Ovary (tissue), 9 donors: Measurements from ENCODE around the gene BCS1L. TPM values are rescaled to one million over a fixed set of nuclear protein-coding genes. Genes with fewer than 3 reads are reported as not detected.

Experiments
- DNase-seq, 5 donors: peaks; one replicate each; pipeline ENCODE4 v3.0.0-alpha.2; 2019 to 2020
- H3K27ac ChIP-seq, 2 donors: fragments of 200-600 bp; one replicate each; pipeline versions ENCODE4 v1.5.1 to v1.8.0; 2019 to 2022
- H3K27me3 ChIP-seq: fragments of 200-600 bp; one replicate; pipeline ENCODE4 v1.8.0; 2022
- H3K36me3 ChIP-seq: fragments of 200-600 bp; sonication (generic); one replicate; pipeline ENCODE4 v1.5.1; 2019
- H3K4me1 ChIP-seq: one replicate; pipeline ENCODE4 v1.8.1; 2013; ENCODE audit warnings: mild to moderate bottlenecking, moderate library complexity; ENCODE audit not compliant: insufficient read depth
- H3K4me3 ChIP-seq: fragments of 200-600 bp; sonication (generic); one replicate; pipeline ENCODE4 v1.5.1; 2017
- H3K9me3 ChIP-seq, 2 donors: fragments of 200-600 bp in 1 of 2; sonication (generic) in 1 of 2; one replicate each; pipeline versions ENCODE4 v1.5.1 to v1.8.1; 2013 to 2019; ENCODE audit warnings: mild to moderate bottlenecking in 1 of 2, moderate library complexity in 1 of 2
- EP300 ChIP-seq: sonication (generic); formaldehyde crosslinking; IDR thresholded peaks from one replicate; pipeline ENCODE4 v1.6.1; 2017; ENCODE audit warnings: antibody characterized with exemption
- POLR2A ChIP-seq: fragments of 450-650 bp; IDR thresholded peaks from one replicate; pipeline ENCODE4 v1.6.1; 2017; ENCODE audit warnings: antibody characterized with exemption, mild to moderate bottlenecking, moderate library complexity
- WGBS, 3 donors: extraction: QIAGEN DNeasy Blood & Tissue Kit in 1 of 3; methylation state at CpG; one replicate each; pipeline versions ENCODE4 v1.1.5 to v1.1.7; 2013 to 2017; 5-methylcytosine and 5-hydroxymethylcytosine counted together
- intact Hi-C, 4 donors: fragments of 100-400 bp; cut with DNase I; formaldehyde crosslinking; loops; one replicate each; pipeline versions ENCODE4 v1.11.0 to v1.15.1; 2022 to 2023
- polyA plus RNA-seq, 2 donors: library from polyadenylated mRNA; stranded (reverse); fragments of 200-250 nt in 1 of 2; fragments of 350-450 nt in 1 of 2; fragmentation: Illumina TruSeq in 1 of 2; extraction: RNeasy Lipid Tissue Mini Kit (QIAGEN cat#74804) in 1 of 2; gene quantifications; one replicate each; pipeline ENCODE4 v1.2.3, GENCODE V29; 2013 to 2014
- total RNA-seq, 7 donors: library from RNA; depleted of rRNA in 2 of 7; stranded (reverse); fragments of >200 nt in 2 of 7; fragmentation: NEBNext Ultra II Directional in 3 of 7; extraction: Animal tissue kit (Norgen Biotek cat#: 25700) in 3 of 7; gene quantifications; one replicate each; pipeline versions ENCODE4 v1.1.0 to v1.2.4, GENCODE V29; 2016 to 2023
- TF ChIP-seq, protein P1 (sequence below), 3 donors: fragments of 450-650 bp in 2 of 3; fragments of 200-600 bp in 1 of 3; IDR thresholded peaks; one replicate each; pipeline versions ENCODE4 v1.5.1 to v1.8.0; 2016 to 2022; ENCODE audit warnings: antibody characterized with exemption in 3 of 3, mild to moderate bottlenecking in 1 of 3
- donor health status: DM: no; HTN: no; CAD: no; lungs with moderate emphysema.
- donor health status: DM: no; HTN: no; CAD: no.
- donor health status: Bipolar disorder and iron deficiency.
- donor health status: DM: yes; HTN: yes; CAD: no.
- donor health status: DM: no; HTN: no; CAD: no.
- donor health status: DM: yes; HTN: yes; CAD: no.

BCS1L gene
- total and polyA plus RNA-seq, 9 donors, result 14.7 to 45.2 (median 34.4) TPM

DNA sequence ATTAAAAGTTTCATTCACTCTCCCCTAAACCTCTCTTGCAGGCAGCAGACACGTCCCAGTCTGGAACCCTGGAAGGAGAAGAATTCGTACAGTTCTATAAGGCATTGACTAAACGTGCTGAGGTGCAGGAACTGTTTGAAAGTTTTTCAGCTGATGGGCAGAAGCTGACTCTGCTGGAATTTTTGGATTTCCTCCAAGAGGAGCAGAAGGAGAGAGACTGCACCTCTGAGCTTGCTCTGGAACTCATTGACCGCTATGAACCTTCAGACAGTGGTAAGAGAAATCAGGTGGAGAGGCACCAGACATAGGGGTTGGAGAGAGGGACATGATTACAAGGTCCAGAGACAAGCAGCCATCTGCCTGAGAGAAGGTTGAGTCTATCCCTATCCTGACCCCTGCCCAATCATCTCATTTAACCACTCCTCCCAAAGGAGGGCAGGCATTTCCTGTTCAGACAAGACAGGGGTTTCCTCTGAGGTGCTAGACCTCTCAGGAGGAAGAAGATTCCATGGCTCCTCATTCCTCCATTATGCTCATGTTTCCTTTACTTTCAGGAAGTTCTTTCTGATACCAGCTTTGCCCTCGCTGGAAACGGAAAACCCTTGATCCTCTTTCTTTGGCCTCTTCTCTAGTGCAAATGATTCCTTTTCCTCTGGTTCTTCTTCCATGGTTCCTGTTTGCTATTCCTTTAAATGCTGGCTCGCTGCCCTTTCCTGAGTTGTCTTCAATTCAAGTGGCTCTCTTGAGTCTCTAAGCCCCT, 36.7 kb upstream of the BCS1L start:
- intact Hi-C loops, result no loop called here
- Histone ChIP-seq H3K4me3 (no peak overlapping the region), H3K27ac (no peak overlapping the region), H3K4me1 (no peaks in the 10 kb centered on the region), H3K27me3 (no peaks in the 10 kb centered on the region), H3K36me3 (no peaks in the 10 kb centered on the region), H3K9me3 (no peaks in the 10 kb centered on the region)
- WGBS, 3 donors, result 54 to 60% (median 59%) methylated on average over 7 of the region's 7 CpGs
- TF ChIP-seq EP300, result no peak
- TF ChIP-seq POLR2A, result no peak
- TF ChIP-seq, protein P1, sequence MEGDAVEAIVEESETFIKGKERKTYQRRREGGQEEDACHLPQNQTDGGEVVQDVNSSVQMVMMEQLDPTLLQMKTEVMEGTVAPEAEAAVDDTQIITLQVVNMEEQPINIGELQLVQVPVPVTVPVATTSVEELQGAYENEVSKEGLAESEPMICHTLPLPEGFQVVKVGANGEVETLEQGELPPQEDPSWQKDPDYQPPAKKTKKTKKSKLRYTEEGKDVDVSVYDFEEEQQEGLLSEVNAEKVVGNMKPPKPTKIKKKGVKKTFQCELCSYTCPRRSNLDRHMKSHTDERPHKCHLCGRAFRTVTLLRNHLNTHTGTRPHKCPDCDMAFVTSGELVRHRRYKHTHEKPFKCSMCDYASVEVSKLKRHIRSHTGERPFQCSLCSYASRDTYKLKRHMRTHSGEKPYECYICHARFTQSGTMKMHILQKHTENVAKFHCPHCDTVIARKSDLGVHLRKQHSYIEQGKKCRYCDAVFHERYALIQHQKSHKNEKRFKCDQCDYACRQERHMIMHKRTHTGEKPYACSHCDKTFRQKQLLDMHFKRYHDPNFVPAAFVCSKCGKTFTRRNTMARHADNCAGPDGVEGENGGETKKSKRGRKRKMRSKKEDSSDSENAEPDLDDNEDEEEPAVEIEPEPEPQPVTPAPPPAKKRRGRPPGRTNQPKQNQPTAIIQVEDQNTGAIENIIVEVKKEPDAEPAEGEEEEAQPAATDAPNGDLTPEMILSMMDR (IDR thresholded peaks at IDR 0.05), result no peak
- no peak for DNase-seq

DNA sequence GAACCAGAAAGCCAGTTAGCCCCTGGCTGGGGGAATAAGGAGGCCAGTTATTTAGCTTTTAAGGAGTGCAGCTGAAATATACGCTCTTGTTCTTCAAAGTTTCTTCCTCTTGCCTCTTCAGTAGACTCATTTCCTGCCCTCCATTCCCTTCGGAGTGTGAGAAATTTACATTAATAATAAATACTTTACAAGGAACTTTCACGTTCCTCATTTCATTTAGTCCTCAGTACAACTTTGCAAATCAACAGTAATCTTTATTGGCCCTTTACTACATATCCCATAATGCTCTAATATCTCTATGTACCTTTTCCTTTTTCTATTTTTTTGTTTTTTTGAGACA, 36.1 kb upstream of the BCS1L start:
- H3K36me3 ChIP-seq, result no peaks in the 10 kb centered on the region
- intact Hi-C loops, result no loop called here
- no peak for TF ChIP-seq EP300
- TF ChIP-seq, protein P1 (IDR thresholded peaks at IDR 0.05), result no peak
- TF ChIP-seq POLR2A, result no peak
- 81 to 84% (median 81%) methylated on average over 3 of the region's 3 CpGs for WGBS, 3 donors
- H3K27ac ChIP-seq, result no peak overlapping the region
- no peak for DNase-seq
- H3K4me1 ChIP-seq, result no peaks in the 10 kb centered on the region
- no peaks in the 10 kb centered on the region for H3K27me3 ChIP-seq
- no peak overlapping the region for H3K4me3 ChIP-seq
- no peaks in the 10 kb centered on the region for H3K9me3 ChIP-seq

DNA sequence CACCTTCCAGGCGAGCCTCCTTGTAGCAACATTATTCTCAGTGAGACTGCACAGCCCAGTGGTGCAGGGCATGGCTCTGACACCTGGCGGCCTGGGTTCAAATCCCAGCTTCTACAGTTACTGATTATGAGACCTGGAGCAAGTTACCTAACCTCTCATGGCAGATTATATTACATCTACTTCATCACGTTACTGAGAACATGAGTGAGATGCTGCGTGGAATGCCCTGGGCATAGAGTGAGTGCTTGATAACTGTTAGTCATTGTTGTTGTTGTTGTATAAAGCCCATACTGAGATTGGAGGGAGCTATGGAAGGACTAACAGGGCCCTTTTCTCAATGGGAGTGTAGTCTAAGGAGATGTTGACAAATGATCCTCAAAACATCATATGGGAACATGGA, 33.1 kb upstream of the BCS1L start:
- Histone ChIP-seq H3K9me3 (no peaks in the 10 kb centered on the region), H3K4me3 (no peak overlapping the region), H3K27ac (no peak overlapping the region), H3K36me3 (no peaks in the 10 kb centered on the region), H3K27me3 (no peaks in the 10 kb centered on the region), H3K4me1 (no peaks in the 10 kb centered on the region)
- DNase-seq, result no peak
- TF ChIP-seq EP300 (no peak), POLR2A (no peak)
- TF ChIP-seq, protein P1 (IDR thresholded peaks at IDR 0.05), result no peak
- WGBS, 3 donors, result 93 to 96% (median 95%) methylated on average over 4 of the region's 4 CpGs
- intact Hi-C loops, result no loop called here

DNA sequence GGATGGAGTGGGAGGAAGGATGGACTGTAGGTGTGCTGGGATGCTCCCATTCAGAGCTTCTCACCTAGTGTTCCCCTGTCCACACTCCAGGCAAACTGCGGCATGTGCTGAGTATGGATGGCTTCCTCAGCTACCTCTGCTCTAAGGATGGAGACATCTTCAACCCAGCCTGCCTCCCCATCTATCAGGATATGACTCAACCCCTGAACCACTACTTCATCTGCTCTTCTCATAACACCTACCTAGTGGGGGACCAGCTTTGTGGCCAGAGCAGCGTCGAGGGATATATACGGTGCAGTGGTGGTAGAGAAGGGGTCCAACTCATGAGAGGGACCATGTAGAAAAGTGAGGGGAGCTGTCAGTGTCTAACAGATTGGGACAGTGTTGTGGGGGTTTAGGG, 31.5 kb upstream of the BCS1L start:
- intact Hi-C loops, result no loop called here
- no peaks in the 10 kb centered on the region for H3K4me1 ChIP-seq
- 92 to 95% (median 93%) methylated on average over 4 of the region's 4 CpGs for WGBS, 3 donors

DNA sequence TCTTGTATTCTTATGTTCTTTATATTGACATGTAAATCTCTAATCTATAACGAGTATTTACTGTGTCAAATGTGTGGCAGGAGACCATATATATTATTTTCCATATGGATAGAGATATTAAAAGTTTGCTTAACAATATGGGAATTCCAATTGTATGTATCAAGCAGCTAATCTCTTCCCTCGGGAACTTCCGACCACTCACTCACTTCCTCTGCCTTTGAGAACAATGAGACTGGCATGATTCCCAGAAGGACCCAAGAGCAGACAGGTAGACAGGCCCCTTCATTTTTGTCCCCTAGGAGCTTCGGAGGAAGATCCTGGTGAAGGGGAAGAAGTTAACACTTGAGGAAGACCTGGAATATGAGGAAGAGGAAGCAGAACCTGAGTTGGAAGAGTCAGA, 27.6 kb upstream of the BCS1L start:
- no peak for TF ChIP-seq EP300
- TF ChIP-seq, protein P1 (IDR thresholded peaks at IDR 0.05), result no peak
- TF ChIP-seq POLR2A, result no peak
- intact Hi-C loops, result no loop called here

More for the DNA sequence above, 31.5 kb upstream of the BCS1L start:
- Histone ChIP-seq H3K9me3 (no peaks in the 10 kb centered on the region), H3K27me3 (no peaks in the 10 kb centered on the region), H3K36me3 (no peaks in the 10 kb centered on the region), H3K27ac (no peak overlapping the region), H3K4me3 (no peak overlapping the region)
- DNase-seq, result no peak
- TF ChIP-seq POLR2A, result no peak

More for the DNA sequence above, 27.6 kb upstream of the BCS1L start:
- H3K4me3 ChIP-seq, result no peak overlapping the region
- H3K27ac ChIP-seq, result no peak overlapping the region
- H3K9me3 ChIP-seq, result no peaks in the 10 kb centered on the region
- H3K4me1 ChIP-seq, result no peaks in the 10 kb centered on the region
- no peaks in the 10 kb centered on the region for H3K27me3 ChIP-seq
- H3K36me3 ChIP-seq, result no peaks in the 10 kb centered on the region
- DNase-seq, result no peak
- 66 to 74% (median 69%) methylated on average over 4 of the region's 4 CpGs for WGBS, 3 donors
